Stimulated activated CD4-positive, alpha-beta T cell treated with anti-CD3 and anti-CD28 coated beads, TNF-alpha, amount 100 ng/mL, for 48 hours (primary cell): ENCODE results near the gene PCIF1.
"Not testable (repeated sequence)": the region's sequence is repeated elsewhere in the genome, so short reads cannot be mapped to it uniquely, and the experiment has no call there.

Experiments used
- DNase-seq, 3 donors: peaks; one replicate each; pipeline ENCODE4 v3.0.0-alpha.2; 2020; ENCODE audit warnings: low read depth in 3 of 3

Gene PCIF1

DNA sequence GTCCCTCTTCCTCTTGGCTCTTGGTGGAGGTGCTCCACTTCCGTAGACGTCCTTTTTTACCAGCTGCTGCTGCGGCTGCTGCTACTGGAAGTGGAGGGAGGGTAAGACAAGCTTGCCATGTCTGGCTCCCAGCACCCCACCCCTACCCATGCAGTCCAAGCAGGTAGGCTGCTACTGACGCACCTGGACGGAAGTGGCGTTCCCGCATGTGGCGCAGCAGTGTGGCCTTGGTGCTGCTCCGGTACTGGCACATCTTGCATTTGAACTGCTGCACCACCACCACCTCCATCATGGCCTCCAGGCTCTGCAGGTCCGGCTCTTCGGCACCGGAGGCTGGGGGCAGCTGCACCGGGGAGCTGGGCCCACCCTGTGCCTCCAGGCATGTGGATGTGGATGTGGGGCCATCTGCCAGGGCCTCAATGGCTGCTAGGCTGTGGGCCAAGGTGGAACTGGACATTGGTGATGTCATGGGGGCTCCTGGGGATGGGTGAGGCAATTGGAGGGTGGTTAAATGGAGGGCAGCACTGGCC, 33.1 kb downstream of the PCIF1 start:
- DNase-seq = no peak

DNA sequence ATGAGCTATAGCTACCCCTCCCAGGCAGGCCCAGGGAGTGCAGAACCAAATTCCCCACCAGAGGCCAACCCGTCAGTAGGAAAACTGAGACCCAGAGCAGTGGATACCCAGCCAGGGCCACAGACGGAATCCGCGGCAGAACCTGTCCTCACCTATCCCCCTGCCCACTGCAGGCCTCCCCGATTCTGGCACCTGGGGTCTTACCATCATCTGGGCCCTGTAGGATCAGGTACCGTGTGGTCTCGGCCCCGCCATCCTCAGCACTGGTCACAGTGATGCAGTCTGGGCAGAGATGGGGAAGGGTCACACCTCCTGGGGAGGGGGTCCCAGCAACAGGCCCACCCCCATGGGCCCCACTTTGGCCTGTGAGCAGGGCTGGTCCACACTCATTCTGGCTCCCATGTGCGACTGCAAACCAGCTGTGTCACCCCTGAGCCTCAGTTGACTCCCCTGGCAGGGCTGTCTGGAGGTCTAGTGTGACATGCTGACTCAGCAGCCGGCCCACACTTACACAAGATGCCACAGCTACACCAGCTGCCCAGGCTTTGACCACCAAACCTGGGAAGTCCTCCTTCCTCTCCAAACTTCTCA, 33.7 kb downstream of the PCIF1 start:
- DNase-seq = no peak

DNA sequence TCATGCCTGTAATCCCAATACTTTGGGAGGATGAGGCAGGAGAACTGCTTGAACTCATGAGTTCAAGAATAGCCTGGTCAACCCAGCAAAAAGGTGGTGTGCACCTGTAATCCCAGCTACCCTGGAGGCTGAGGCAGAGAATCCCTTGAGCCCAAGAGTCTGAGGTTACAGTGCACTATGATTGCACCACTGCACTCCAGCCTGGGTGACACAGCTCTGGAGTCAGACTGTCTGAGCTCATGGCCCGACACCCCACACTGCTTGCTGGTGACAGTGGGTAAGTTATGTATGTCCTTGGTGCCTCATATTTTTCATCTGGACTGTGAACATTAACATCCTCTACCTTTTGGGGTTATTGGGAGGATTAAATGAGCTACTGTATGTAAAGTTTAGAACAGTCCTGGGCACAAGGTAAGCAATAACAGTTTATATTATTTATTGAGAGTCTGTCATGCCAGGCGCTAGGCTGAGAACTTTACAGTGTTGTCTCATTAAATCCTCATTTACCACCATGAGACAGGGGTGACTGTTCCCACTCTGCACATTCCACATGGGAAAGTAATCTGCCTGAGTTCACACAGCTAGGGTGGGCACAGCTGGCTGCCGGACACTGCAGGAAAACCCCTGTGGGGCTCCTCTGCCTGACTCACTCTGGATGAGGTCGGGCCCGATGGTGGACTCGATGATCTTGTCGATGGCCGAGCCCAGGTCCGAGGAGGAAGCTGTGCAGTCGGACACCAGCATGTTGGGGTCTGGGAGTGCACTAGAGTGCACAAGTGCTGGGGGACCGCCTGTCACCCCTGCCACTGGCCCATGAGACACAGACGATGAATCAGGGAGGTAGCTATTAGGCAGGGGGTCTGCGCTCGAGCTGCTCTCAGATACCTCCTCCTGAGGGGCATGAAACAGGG, 34.6 kb downstream of the PCIF1 start:
- no peak for DNase-seq

DNA sequence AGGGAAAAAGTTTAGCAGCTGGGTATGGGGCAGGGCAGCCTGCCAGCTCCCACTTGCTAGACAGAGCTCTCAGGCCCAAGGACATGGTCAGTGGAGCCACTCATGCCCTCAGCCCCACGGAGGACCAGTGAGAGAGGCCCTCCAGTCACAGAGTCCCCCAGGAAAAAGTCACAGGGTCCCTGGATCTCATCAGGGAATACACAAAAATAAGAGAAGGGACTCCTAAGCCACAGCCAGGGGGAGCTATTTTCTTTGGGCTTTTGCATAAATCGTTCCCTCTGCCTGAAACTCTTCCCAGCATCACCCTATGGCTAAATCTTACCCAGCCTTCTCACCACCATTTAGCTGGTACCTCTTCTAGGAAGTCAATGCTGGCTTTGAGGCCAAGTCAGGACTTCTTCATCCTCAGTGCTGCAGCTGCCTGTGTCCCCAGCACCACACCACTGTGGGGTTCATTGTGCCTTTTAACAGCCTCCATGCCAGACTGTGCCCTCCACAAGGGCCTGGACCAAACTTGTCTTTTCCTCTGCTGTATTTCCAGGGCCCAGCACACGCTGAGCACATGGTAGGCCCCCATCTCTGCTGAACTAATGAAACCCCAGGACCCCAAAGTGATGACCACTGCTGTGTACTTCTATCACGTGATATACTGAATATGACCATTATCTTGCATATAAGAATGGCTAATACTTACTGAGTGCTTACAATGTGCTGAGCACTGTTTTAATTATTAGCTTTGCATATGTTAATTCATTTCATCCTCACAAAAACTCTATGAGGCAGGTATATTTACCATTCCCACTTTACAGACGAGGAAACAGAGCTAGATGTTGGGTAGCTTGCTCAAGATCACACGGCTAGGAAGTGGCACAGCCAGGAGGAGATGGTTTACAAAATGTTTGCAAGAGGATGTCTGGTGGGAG, 35.5 kb downstream of the PCIF1 start:
- DNase-seq = peak in 1 of 3 donors; percentile 32

DNA sequence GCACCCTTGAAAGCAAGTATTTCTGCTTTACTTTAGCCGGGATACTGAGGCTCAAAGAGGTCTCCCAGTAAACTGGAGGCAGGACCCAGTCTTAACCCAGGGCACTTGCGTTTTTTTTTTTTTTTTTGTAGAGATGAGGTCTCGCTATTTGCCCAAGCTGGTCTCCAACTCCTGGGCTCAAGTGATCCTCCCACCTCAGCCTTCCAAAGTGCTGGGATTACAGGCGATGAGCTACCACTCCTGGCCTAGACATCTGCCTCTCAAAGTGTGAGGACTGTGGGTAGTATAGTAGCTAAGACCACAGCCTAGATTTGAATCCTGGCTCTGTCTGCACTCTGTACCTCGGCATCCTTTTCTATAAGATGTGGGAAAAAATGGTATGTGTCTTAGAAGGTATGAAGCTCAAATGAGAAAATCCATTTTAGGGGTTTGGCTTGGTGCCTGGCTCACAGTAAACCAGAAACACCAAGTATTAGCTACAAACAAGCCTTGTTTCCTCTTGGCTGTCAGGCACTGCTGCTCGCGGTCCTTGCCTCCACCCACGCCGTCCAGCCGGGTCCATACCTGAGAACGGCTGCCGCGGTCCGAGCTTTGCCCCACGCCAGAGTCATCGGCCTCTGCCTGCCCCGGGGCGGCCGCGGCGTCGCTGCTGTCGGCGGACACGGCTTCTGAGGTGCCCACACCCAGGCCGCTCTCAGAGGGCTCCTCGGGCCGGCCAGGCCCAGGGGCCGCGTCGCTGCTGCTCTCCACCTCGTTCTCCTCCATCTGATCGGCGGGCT, 36.4 kb downstream of the PCIF1 start:
- no peak for DNase-seq

DNA sequence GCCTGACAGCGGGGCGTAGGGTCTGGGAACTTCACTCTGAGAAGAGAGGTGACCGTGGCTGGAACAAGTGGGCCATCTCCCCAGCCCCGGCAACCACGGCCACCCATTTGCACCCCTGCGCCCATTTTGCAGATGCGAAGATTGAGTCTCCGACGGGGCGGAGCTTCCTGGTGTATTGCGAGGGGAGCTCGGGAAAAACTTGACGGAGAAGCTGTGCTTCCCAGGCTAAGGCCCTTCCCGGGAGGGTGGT, 36.9 kb downstream of the PCIF1 start:
- DNase-seq = peak in 2 of 3 donors; percentile 18 to 57

DNA sequence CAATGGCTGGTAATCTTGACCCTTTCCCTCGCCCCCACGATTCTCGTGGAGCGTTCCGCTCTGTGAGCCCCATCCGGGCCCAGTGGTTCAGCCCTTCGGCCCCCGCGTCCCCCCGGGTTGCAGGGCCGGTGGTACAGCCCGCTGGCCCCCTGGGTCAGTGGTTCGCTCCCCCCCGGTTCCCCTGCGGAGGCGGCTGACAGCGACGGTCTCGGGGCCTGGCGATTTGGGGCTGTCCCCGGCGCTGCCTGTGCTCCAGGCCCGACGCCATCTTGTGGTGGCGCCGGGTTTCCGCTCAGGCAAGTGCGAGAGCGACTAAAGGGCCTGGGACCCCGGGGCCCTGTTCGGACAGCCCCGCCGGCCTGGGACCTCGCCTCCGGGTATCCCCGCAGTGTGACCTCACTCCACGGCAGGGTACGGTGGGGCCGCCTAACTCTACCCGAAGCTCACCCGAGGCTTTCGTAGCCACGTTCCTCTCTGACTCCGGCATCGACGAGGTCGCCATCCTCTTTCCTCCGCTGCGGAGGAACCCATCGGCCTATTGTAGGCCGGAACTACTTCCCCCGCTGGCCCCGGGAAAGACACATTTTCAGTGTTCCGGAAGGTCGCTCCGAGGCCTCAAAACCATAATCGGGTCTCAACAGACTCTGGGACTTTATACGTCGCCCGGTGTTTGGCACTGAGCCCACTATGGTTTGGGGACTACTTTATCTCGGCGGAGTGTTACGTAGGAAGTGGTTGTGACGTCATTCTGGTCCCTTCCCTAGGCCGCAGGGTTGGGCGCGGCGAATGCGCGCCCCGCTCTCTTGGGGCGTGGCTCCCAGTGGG, 37.4 kb downstream of the PCIF1 start, which contains the start of gene ZNF335:
Gene ZNF335, minus strand, starts transcription at position 529 of the 825 bp plus-strand sequence. CDS start 793 bp downstream, outside the sequence.
- peak; percentile 90 to 92 (median 90) for DNase-seq

DNA sequence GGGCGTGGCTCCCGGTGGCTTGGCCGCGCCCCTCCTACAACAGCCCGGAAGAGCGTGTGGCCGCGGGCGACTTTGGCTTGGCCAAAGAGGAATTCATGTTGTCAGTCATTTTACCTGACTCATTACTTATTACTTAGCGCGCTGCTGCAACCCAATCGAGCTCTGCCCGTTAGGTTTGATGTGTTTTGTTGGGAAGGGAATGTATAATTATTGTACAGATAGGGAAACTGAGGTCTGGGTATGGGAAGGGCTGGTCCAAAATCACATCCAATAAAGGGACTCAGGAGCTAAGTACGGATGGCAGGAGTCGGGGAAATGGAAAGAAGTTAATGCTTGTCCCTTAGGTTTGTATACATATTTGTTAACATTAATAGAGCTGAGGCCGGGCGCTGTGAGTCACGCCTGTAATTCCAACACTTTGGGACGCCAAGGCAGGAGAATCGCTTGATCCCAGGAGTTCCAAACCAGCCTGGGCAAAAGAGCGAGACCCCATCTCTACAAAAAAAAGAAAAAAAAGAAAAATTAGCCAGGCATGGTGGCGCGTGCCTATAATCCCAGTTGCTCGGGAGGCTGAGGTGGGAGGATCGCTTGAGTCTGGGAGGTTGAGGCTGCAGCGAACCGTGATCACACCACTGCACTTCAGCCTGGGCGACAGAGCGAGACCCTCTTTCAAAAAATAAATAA, 38.2 kb downstream of the PCIF1 start:
- no peak for DNase-seq

DNA sequence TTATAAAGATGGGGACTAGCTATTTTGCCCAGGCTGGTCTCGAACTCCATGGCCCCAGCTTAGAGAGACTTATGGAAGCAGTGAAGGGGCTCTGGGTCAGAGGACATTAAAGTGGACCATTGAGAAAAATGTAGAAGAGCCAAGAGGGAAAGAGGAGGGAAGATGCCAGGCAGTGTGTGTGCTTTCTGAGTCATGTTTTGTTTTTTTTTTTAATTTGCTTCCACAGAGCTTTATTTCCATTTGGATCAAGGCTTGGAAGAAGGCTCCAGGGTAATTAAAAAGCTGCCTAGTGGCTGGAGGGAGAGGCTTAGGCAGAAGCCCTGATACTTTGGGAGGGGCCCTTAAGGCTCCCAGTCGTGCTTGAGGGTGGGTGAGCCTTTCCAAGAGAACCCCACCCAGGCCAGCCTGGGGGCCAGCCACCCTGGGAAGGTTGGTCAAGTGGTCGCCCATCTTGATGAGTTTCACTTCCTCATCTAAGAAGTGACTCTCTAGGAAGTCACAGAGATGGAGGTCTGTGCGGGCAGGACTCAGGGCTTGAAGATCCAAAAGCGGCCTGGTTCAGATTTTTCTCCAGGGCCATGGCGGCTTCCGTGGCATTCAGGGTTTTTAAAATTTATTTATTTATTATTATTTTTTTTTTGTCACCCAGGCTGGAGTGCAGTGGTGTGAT, 40.5 kb downstream of the PCIF1 start:
- no peak for DNase-seq

DNA sequence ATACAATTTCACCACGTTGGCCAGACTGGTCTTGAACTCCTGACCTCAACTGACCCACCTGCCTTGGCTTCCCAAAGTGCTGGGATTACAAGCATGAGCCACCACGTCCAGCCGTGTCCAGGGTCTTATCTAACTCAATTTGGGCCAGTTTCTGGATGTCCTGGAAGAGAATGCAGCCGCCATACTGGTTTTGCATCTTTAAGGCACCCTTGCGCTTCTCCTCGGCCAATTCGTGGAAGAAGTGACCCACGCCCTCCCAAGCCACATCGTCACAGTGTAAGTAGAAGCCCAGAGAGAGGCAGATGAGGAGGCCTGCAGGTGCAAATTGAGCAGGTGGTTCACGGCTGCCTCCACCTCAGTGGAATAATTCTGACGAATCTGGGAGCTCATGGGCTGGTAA, 41.2 kb downstream of the PCIF1 start:
- no peak for DNase-seq

DNA sequence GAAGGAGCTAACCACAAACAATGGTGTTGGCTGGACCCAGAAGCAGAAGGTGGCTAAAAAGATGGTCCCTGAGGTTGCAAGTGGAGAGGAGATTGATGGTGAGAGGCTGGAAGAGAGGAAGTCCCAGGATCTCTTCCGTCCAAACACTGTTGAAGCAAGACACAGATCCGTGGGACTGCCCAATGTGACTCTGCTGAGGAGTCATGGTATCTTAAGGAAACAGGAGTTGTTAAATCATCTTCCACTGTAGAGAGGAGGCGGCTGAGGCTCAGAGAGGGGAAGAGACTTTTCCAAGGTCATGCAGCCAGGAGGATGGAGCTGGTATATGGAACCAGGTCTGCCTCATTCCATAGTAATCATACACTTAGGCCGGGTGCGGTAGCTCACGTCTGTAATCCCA, 41.6 kb downstream of the PCIF1 start:
- DNase-seq = no peak

DNA sequence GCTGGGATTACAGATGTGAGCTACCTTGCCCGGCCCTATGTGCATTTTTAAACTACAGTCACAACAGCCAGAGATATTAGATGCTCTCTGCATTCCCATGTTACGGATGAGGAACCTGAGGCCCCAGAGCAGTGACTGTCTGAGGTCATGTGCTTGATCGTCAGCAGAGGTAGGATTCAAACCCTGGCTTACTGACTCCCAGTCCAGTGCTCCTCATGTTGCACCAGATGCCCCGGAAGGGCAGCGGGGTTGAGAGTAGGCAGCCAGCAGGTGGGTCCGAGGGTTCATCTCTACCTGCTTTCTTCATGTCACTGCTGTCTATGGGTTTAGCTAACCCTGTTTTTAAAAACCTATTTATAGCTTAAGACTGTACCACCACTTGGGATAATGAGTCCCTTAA, 46.8 kb downstream of the PCIF1 start:
- DNase-seq = no peak

DNA sequence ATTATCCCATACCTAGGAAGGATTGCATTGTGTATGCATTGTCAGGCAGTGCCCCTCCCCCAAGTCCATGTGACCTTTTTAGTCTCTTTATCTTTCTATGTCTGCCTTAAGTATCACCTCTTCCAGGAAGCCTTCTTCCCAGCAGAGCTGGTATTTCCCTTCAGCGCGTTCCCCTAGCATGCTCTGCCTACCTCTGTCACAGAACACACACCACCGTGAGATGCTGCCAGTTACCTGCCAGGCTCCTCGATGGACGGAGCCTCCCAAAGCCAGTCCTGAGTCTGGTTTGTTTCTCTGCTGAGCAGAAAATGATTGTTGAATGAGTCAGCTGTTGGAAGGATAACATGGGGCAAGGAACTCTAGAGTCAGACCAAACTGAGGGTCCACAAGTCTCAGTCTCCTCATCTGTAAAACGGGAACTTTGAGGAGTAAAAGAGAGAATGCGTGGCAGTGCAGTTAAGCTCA, 48.8 kb downstream of the PCIF1 start:
- no peak for DNase-seq

DNA sequence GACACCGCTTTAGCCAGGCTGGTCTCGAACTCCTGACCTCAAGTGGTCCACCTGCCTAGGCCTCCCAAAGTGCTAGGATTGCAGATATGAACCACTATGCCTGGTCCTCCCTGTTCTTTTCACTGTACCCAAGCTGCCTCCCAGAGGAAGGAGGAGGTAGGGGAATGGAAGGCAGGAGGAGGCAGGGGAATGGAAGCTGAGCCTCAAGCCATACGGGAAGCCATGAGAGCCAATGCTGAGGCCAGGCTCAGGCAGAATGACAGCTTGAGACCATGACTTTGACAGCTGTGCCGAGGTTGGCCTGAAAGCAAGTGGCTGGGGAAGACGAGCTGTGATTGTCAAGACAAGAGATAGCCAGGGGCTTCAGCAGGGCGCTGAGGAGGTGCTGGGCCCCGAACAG, 51.1 kb downstream of the PCIF1 start:
- DNase-seq = no peak

DNA sequence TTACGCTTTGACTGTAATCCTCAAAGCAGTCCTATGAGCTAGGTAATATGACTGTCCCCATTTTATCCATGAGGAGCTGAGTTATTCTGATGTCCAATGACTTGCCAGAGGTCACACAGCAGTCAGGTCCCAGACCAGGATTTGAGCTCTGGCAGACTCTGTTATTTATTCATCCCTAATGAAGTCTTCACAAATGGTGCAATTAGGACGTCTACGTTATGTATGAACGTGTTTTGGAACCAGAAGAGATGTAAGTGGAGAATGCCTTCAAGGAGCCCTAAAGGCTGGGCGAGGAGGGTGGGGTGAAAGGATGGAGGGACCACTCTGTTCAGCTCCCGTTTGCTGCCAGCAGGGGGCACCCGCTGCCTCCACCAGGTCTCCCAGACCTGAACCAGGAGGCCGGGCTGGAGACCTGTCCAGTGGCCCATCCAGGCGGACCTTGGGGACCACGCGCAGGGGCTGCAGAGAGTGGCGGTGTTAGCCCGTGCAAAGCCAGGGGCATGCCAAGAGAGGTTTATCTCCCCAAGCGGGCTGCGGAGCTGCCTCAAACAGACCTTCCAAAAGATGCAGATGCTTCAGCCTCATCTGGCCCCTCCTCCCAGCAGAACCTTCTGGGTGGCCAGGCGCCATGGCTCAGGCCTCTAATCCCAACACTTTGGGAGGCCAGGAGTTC, 52.8 kb downstream of the PCIF1 start:
- DNase-seq = peak; percentile 44 to 73 (median 61)

DNA sequence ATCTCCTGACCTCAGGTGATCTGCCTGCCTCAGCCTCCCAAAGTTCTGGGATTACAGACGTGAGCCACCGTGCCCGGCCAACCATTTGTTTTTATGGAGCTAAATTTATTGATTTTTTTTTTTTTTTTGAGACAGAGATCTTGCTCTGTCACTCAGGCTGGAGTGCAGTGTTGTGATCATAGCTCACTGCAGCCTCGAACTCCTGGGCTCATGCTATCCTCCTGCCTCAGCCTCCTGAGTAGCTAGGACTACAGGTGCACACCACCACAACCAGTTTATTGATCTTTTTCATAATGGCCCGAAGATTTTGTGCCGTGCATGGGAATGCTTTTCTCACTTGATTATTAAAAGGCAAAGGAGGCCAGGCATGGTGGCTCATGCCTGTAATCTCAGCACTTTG, 54.3 kb downstream of the PCIF1 start:
- DNase-seq = not testable (repeated sequence)

DNA sequence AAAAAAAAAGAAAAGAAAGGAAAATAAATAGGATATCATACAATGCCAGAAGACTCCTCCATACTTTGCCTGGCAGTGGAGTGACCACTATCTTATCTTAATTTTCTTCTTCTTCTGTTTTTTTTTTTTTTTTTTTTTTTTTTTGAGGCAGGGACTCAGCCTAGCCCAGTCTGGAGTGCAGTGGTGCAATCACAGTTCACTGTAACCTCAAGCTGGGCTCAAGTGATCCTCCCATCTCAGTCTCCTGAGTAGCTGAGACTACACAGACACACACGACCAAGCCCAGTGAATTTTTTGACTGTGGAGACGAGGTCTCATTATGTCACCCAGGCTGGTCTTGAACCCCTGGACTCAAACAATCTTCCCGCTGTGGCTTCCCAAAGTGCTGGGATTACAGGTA, 57.1 kb downstream of the PCIF1 start:
- DNase-seq = no peak

DNA sequence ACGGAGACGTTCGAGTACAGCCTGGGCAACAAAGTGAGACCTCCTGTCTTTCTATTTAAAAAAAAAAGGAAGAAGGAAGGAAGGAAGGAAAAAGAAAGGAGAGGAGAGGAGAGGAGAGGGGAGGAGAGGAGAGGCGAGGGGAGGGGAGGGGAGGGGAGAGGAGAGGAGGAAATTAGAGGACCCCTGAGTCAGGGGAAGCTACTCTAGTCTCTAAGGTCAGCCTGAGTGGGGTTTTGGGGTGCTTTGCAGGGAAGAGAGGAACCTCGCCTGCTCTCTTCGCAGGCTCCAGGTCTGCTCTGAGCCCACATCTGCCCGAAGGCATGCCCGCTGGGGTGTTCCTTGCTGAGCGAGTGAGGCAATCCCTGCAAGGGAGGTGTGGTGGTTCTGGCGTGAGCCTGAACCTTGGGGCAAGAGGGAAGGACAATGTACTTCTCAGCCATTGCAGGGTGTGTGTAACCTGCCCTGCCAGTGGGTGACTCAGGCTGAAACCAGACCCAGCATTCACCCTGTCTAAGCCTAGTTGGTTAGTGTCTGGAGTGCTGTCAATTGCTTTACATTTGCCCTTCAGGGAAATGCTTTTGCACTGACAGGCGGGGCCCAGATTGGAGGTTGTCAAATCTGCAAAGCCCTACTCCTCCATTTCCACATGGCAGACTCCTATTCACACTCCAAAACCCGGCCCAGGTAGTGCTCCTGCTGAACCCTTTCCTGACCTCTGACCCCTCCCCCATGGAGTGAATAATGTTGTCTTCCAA, 58.9 kb downstream of the PCIF1 start:
- no peak for DNase-seq
